Vagina (tissue), 2 donors: ENCODE data around the gene MMRN1. TPM values are rescaled to one million over a fixed set of nuclear protein-coding genes. Genes with fewer than 3 reads are reported as not detected.

Source experiments
- DNase-seq, 2 donors: peaks; one replicate each; pipeline ENCODE4 v3.0.0-alpha.2; 2017; ENCODE audit errors: extremely low spot score in 2 of 2
- H3K27ac ChIP-seq: fragments of 200-600 bp; sonication (generic); one replicate; pipeline ENCODE4 v1.5.1; 2019
- H3K27me3 ChIP-seq: fragments of 200-600 bp; sonication (generic); one replicate; pipeline ENCODE4 v1.5.1; 2019
- H3K36me3 ChIP-seq, 2 donors: fragments of 200-600 bp; sonication (generic); one replicate each; pipeline ENCODE4 v1.5.1; 2017 to 2019
- H3K4me1 ChIP-seq: fragments of 200-600 bp; sonication (generic); one replicate; pipeline ENCODE4 v1.5.1; 2019
- H3K4me3 ChIP-seq, 2 donors: fragments of 200-600 bp; sonication (generic); 1 replicate in 1 of 2; 2 replicates in 1 of 2; pipeline ENCODE4 v1.5.1; 2016 to 2019
- H3K9me3 ChIP-seq: fragments of 200-600 bp; sonication (generic); one replicate; pipeline ENCODE4 v1.5.1; 2019
- CTCF ChIP-seq, 3 experiments: fragments of 450-650 bp in 2 of 3; fragments of 200-600 bp in 1 of 3; sonication (generic) in 1 of 3; IDR thresholded peaks; one replicate each; pipeline ENCODE4 v1.5.1; 2017 to 2019; ENCODE audit warnings: antibody characterized with exemption in 3 of 3, mild to moderate bottlenecking in 2 of 3, moderate library complexity in 2 of 3
- POLR2A ChIP-seq, 2 donors: fragments of 450-650 bp; IDR thresholded peaks; one replicate each; pipeline ENCODE4 v1.6.1; 2017; ENCODE audit warnings: antibody characterized with exemption in 2 of 2, mild to moderate bottlenecking in 2 of 2, moderate library complexity in 2 of 2
- POLR2AphosphoS5 ChIP-seq, 2 donors: sonication (generic); formaldehyde crosslinking; IDR thresholded peaks; one replicate each; pipeline ENCODE4 v1.9.0; 2017; ENCODE audit warnings: antibody characterized with exemption in 2 of 2, mild to moderate bottlenecking in 2 of 2, low read depth in 1 of 2; ENCODE audit not compliant: insufficient read depth in 1 of 2
- intact Hi-C: fragments of 100-400 bp; cut with DNase I; formaldehyde crosslinking; loops from one replicate; pipeline ENCODE4 v1.15.1; 2023
- total RNA-seq: library from RNA; depleted of rRNA; stranded (reverse); fragments of >200 nt; gene quantifications from one replicate; pipeline ENCODE4 v1.2.3, GENCODE V29; 2016

The MMRN1 gene
- total RNA-seq, 1 donor from 2014 or later, result 96.3 TPM

- Histone ChIP-seq H3K27ac (no peak overlapping the region), H3K9me3 (no peaks in the 10 kb centered on the region), H3K27me3 (no peaks in the 10 kb centered on the region), H3K4me3 (no peak overlapping the region), H3K36me3 (no peaks in the 10 kb centered on the region), H3K4me1 (no peaks in the 10 kb centered on the region)
- TF ChIP-seq POLR2A (IDR thresholded peaks at IDR 0.05) (no peak), POLR2AphosphoS5 (IDR thresholded peaks at IDR 0.05; ENCODE audit: insufficient read depth in 1 of 2, low read depth in 1 of 2) (no peak), CTCF (IDR thresholded peaks at IDR 0.05) (no peak)
- intact Hi-C loops, result no loop called here
- no peak for DNase-seq
These were observed 106.4 kb downstream of the MMRN1 start for GRCh38 chr4:90001023-90001422.

GRCh38 chr4:90002441-90003062, 107.9 kb downstream of the MMRN1 start:
- Histone ChIP-seq H3K9me3 (no peaks in the 10 kb centered on the region), H3K36me3 (no peaks in the 10 kb centered on the region), H3K4me3 (no peak overlapping the region), H3K4me1 (no peaks in the 10 kb centered on the region), H3K27ac (no peak overlapping the region), H3K27me3 (no peaks in the 10 kb centered on the region)
- TF ChIP-seq POLR2A (IDR thresholded peaks at IDR 0.05), result no peak
- no peak for TF ChIP-seq CTCF (IDR thresholded peaks at IDR 0.05)
- no peak for TF ChIP-seq POLR2AphosphoS5 (IDR thresholded peaks at IDR 0.05; ENCODE audit: insufficient read depth in 1 of 2, low read depth in 1 of 2)
- DNase-seq, result no peak
- intact Hi-C loops, result no loop called here

Other genes starting within 250 kb of the MMRN1 start
- gene SNCA, start 57.7 kb upstream of the MMRN1 start, total RNA-seq, result 27.3 TPM
- gene CCSER1, start 232.5 kb downstream of the MMRN1 start, total RNA-seq, result 8.1 TPM